PC-3 (cell line): ENCODE data around the gene CFP. TPM values are rescaled to one million over a fixed set of nuclear protein-coding genes. Genes with fewer than 3 reads are reported as not detected.

ENCODE experiments used
- ATAC-seq: fragments of 200-7000 bp; cut with Tn5 transposase; 2 replicates; pipeline ENCODE4 v1.9.1; 2020; ENCODE audit warnings: mild to moderate bottlenecking, moderate library complexity
- BruUV-seq: library from RNA; stranded (reverse); fragments of 400-500 nt; replicated peaks from 2 replicates; lab custom pipeline; 2021; lab: Mats Ljungman, UMichigan
- CTCF ChIA-PET: fragments of 300-600 bp; sonication (Branson Sonifier 250); formaldehyde crosslinking; loops from one replicate; lab custom pipeline; 2022; ENCODE audit warnings: antibody characterized with exemption; lab: Charles Lee
- POLR2A ChIA-PET: fragments of 300-600 bp; sonication (Branson Sonifier 250); formaldehyde crosslinking; loops from one replicate; lab custom pipeline; 2022; ENCODE audit warnings: antibody characterized with exemption; ENCODE audit not compliant: unreplicated experiment; lab: Charles Lee
- DNase-seq: peaks from one replicate; pipeline ENCODE4 v3.0.0-alpha.2; 2015
- H2AFZ ChIP-seq: fragments of 300-600 bp; sonication (generic); 2 replicates; pipeline ENCODE4 v1.6.0; 2016; ENCODE audit warnings: antibody characterized with exemption, low read length
- H3F3A ChIP-seq: fragments of 300-600 bp; sonication (generic); one replicate; pipeline ENCODE4 v1.6.0; 2017; ENCODE audit warnings: antibody characterized with exemption, low read length, control low read depth, mild to moderate bottlenecking; ENCODE audit not compliant: unreplicated experiment
- H3K27ac ChIP-seq: fragments of 300-600 bp; sonication (generic); 2 replicates; pipeline ENCODE4 v1.5.1; 2016; ENCODE audit warnings: mild to moderate bottlenecking, low read length
- H3K27me3 ChIP-seq: fragments of 300-600 bp; sonication (generic); 2 replicates; pipeline ENCODE4 v1.6.1; 2016; ENCODE audit warnings: low read length, mixed read lengths
- H3K36me3 ChIP-seq: fragments of 300-600 bp; sonication (generic); 2 replicates; pipeline ENCODE4 v1.6.1; 2016; ENCODE audit warnings: low read depth, mixed run types, low read length, mixed read lengths
- H3K4me1 ChIP-seq: fragments of 300-600 bp; sonication (generic); 2 replicates; pipeline ENCODE4 v1.5.1; 2016; ENCODE audit warnings: low read length; ENCODE audit not compliant: insufficient read depth
- H3K4me2 ChIP-seq: fragments of 300-600 bp; sonication (generic); 2 replicates; pipeline ENCODE4 v1.6.0; 2016; ENCODE audit warnings: low read length
- H3K4me3 ChIP-seq: fragments of 300-600 bp; sonication (generic); 2 replicates; pipeline ENCODE4 v1.5.1; 2016; ENCODE audit warnings: mild to moderate bottlenecking, low read length, mixed read lengths
- H3K79me2 ChIP-seq: fragments of 300-600 bp; sonication (generic); 2 replicates; pipeline ENCODE4 v1.6.1; 2017; ENCODE audit warnings: low read length, mixed read lengths
- H3K9ac ChIP-seq: fragments of 300-600 bp; sonication (generic); 2 replicates; pipeline ENCODE4 v1.6.0; 2016; ENCODE audit warnings: mild to moderate bottlenecking, low read length
- H3K9me2 ChIP-seq: fragments of 300-600 bp; sonication (generic); replicated peaks from 2 replicates; pipeline ENCODE4 v1.6.1; 2016; ENCODE audit warnings: mixed run types, low read length, mixed read lengths
- H3K9me3 ChIP-seq: fragments of 300-600 bp; sonication (generic); 2 replicates; pipeline ENCODE4 v1.6.1; 2016; ENCODE audit warnings: low read length, mixed read lengths
- H4K20me1 ChIP-seq: fragments of 300-600 bp; sonication (generic); 2 replicates; pipeline ENCODE4 v1.6.1; 2016; ENCODE audit warnings: low read length, mixed read lengths
- CTCF ChIP-seq: fragments of 300-600 bp; sonication (generic); conservative IDR thresholded peaks from 2 replicates; pipeline ENCODE4 v1.5.1; 2017; ENCODE audit warnings: antibody characterized with exemption, low read depth, mild to moderate bottlenecking, low read length
- EZH2 ChIP-seq: fragments of 300-600 bp; sonication (generic); IDR thresholded peaks from one replicate; pipeline ENCODE4 v1.6.1; 2017; ENCODE audit warnings: antibody characterized with exemption, mild to moderate bottlenecking, low read length; ENCODE audit not compliant: unreplicated experiment
- EZH2phosphoT487 ChIP-seq: fragments of 300-600 bp; sonication (generic); IDR thresholded peaks from 2 replicates; pipeline ENCODE4 v1.6.1; 2018; ENCODE audit warnings: mild to moderate bottlenecking, antibody characterized with exemption, low read length, borderline replicate concordance
- intact Hi-C: fragments of 100-400 bp; cut with micrococcal nuclease; formaldehyde crosslinking; loops from 2 replicates; pipeline ENCODE4 v1.9.0; 2023
- total RNA-seq: library from RNA; depleted of rRNA; stranded (reverse); fragments of >200 nt; gene quantifications from 2 replicates; pipeline ENCODE4 v1.2.3, GENCODE V29; 2014

The CFP gene
- total RNA-seq, 1 experiment from 2014 or later, result 1.9 TPM

- H3K79me2 ChIP-seq, result no peaks in the 10 kb centered on the region
- H3K4me2 ChIP-seq, result no peak overlapping the region
- BruUV-seq, result no TSS peak
- H3K36me3 ChIP-seq, result no peaks in the 10 kb centered on the region
- no peak for TF ChIP-seq EZH2phosphoT487
- no peaks in the 10 kb centered on the region for H3K27me3 ChIP-seq
- POLR2A ChIA-PET, result no interaction called here
- H3K27ac ChIP-seq, result no peak overlapping the region
- no peaks in the 10 kb centered on the region for H3K9me3 ChIP-seq
- intact Hi-C loops, result no loop called here
- ATAC-seq (no peak), DNase-seq (no peak)
- H4K20me1 ChIP-seq, result no peaks in the 10 kb centered on the region
- no peaks in the 10 kb centered on the region for H3F3A ChIP-seq
- no peaks in the 10 kb centered on the region for H3K4me1 ChIP-seq
- H2AFZ ChIP-seq, result no peak overlapping the region
- H3K9me2 ChIP-seq, result no peaks in the 10 kb centered on the region
- no peak overlapping the region for H3K4me3 ChIP-seq
- H3K9ac ChIP-seq, result no peak overlapping the region
- CTCF ChIA-PET, result no interaction called here
These were observed 9.4 kb downstream of the CFP start for GRCh38 chrX:47620303-47620685.

DNA sequence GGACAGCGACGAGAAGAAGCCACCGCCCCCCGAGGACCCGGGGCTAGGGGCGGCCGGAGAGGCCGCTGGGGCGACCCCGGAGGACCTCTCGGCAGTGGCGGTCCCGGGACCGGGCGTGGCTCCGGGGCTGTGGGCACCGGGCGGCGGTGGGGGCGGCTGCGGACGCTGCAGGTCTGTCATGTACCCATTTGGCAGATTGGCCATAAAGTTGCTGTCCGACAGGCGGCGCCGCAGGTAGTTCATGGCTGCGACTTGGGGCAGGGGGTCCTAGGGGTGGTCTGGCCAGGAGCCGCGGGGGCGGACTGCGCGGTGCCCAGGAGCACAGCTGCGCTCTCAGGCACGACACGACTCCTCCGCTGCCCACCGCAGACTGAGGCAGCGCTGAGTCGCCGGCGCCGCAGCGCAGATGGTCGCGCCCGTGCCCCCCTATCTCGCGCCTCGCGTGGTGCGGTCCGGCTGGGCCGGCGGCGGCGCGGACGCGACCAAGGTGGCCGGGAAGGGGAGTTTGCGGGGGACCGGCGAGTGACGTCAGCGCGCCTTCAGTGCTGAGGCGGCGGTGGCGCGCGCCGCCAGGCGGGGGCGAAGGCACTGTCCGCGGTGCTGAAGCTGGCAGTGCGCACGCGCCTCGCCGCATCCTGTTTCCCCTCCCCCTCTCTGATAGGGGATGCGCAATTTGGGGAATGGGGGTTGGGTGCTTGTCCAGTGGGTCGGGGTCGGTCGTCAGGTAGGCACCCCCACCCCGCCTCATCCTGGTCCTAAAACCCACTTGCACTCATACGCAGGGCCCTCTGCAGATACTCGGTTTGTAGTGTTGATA, 10.0 kb downstream of the CFP start, which contains the start of gene SYN1:
Gene SYN1 (minus strand): TSS at position 372 of the 817 bp plus-strand sequence. CDS start 129 bp downstream, at position 243.
- Histone ChIP-seq H3K79me2 (no peaks in the 10 kb centered on the region), H3K4me1 (no peaks in the 10 kb centered on the region), H4K20me1 (no peaks in the 10 kb centered on the region), H2AFZ (no peak within 1 kb of the TSS), H3K4me3 (no peak within 1 kb of the TSS), H3K9me3 (no peaks in the 10 kb centered on the region), H3K36me3 (no peaks in the 10 kb centered on the region), H3K4me2 (no peak within 1 kb of the TSS), H3K27ac (no peak within 1 kb of the TSS), H3K9me2 (no peaks in the 10 kb centered on the region), H3K9ac (no peak within 1 kb of the TSS), H3F3A (no peaks in the 10 kb centered on the region), H3K27me3 (no peaks in the 10 kb centered on the region)
- intact Hi-C loops, result no loop called here
- DNase-seq, result peak; percentile 38
- ChIA-PET CTCF (no interaction called here), POLR2A (no interaction called here)
- no peak for TF ChIP-seq EZH2phosphoT487
- TF ChIP-seq CTCF, result no peak
- TF ChIP-seq EZH2, result no peak
- no TSS peak for BruUV-seq
- 0 out of 2 replicates have a peak, but pooled peaks have one; percentile 20 for ATAC-seq

- no peak for TF ChIP-seq CTCF
- no peak for TF ChIP-seq EZH2phosphoT487
- no peak for TF ChIP-seq EZH2
- H3K36me3 ChIP-seq, result no peaks in the 10 kb centered on the region
- H3K4me2 ChIP-seq, result no peak overlapping the region
- no peaks in the 10 kb centered on the region for H3F3A ChIP-seq
- H3K9ac ChIP-seq, result no peak overlapping the region
- no peaks in the 10 kb centered on the region for H3K79me2 ChIP-seq
- ChIA-PET CTCF (no interaction called here), POLR2A (no interaction called here)
- no peaks in the 10 kb centered on the region for H3K9me3 ChIP-seq
- no peaks in the 10 kb centered on the region for H3K4me1 ChIP-seq
- H4K20me1 ChIP-seq, result no peaks in the 10 kb centered on the region
- H2AFZ ChIP-seq, result no peak overlapping the region
- intact Hi-C loops, result no loop called here
- ATAC-seq (no peak), DNase-seq (no peak)
- H3K27ac ChIP-seq, result no peak overlapping the region
- BruUV-seq, result no TSS peak
- H3K27me3 ChIP-seq, result no peaks in the 10 kb centered on the region
- H3K4me3 ChIP-seq, result no peak overlapping the region
- no peaks in the 10 kb centered on the region for H3K9me2 ChIP-seq
These were observed 10.7 kb downstream of the CFP start for GRCh38 chrX:47618923-47619485.
